ENCODE results near the gene ARAP2.

The ARAP2 gene

GRCh38 chr4:36242629-36243354 is 1.5 kb downstream of the ARAP2 start:
- H4K20me1 ChIP-seq (ENCODE audit: insufficient read depth, low read length) = no peaks in the 10 kb centered on the region
- H3K4me2 ChIP-seq (ENCODE audit: insufficient read depth, low read length) = peak overlapping the region; percentile 80
- H3K4me1 ChIP-seq (ENCODE audit: insufficient read depth, low read length) = peaks cover 32% of the 10 kb centered on the region
- no peaks in the 10 kb centered on the region for H3K27me3 ChIP-seq (ENCODE audit: insufficient read depth, low read length, poor library complexity)
- H3K4me3 ChIP-seq (ENCODE audit: low read depth in 1 of 2, low read length in 2 of 2) = peak overlapping the region; percentile 77 to 92
- ATAC-seq (ENCODE audit: insufficient read depth, low read depth) = no peak
- DNase-seq = no peak
- H3K79me2 ChIP-seq (ENCODE audit: insufficient read depth, low read length) = peaks cover 68% of the 10 kb centered on the region
- peaks cover 22% of the 10 kb centered on the region for H3K36me3 ChIP-seq (ENCODE audit: insufficient read depth, low read length)
- H3K9me3 ChIP-seq (ENCODE audit: insufficient read depth, low read length, severe bottlenecking) = no peaks in the 10 kb centered on the region
- H3K27ac ChIP-seq (ENCODE audit: low read length) = peak overlapping the region; percentile 95
- peak overlapping the region; percentile 43; the same call in 1 of the 2 replicates for H2AFZ ChIP-seq (ENCODE audit: low read depth, low read length)
- H3K9ac ChIP-seq (ENCODE audit: low read depth, low read length) = peak overlapping the region; percentile 96
- TF ChIP-seq CTCF (IDR thresholded peaks at IDR 0.05; ENCODE audit: borderline replicate concordance, extremely low read depth, low read length, poor library complexity, severe bottlenecking) (no peak), EZH2 (IDR thresholded peaks at IDR 0.05; ENCODE audit: borderline replicate concordance, low read depth, low read length, severe bottlenecking) (no peak)

- H3K4me3 ChIP-seq (ENCODE audit: low read depth in 1 of 2, low read length in 2 of 2) = peak overlapping the region; percentile 77 to 92; a peak in 3 of 4 replicates
- ATAC-seq (ENCODE audit: insufficient read depth, low read depth) (peak; percentile 68), DNase-seq (peak; percentile 34)
- H3K36me3 ChIP-seq (ENCODE audit: insufficient read depth, low read length) = peaks cover 29% of the 10 kb centered on the region
- H3K9ac ChIP-seq (ENCODE audit: low read depth, low read length) = peak overlapping the region; percentile 96
- peak overlapping the region; percentile 80 for H3K4me2 ChIP-seq (ENCODE audit: insufficient read depth, low read length)
- H3K79me2 ChIP-seq (ENCODE audit: insufficient read depth, low read length) = peaks cover 79% of the 10 kb centered on the region
- peak overlapping the region; percentile 43 for H2AFZ ChIP-seq (ENCODE audit: low read depth, low read length)
- peak overlapping the region; percentile 95 for H3K27ac ChIP-seq (ENCODE audit: low read length)
- H3K9me3 ChIP-seq (ENCODE audit: insufficient read depth, low read length, severe bottlenecking) = no peaks in the 10 kb centered on the region
- TF ChIP-seq EZH2 (IDR thresholded peaks at IDR 0.05; ENCODE audit: borderline replicate concordance, low read depth, low read length, severe bottlenecking) (no peak), CTCF (IDR thresholded peaks at IDR 0.05; ENCODE audit: borderline replicate concordance, extremely low read depth, low read length, poor library complexity, severe bottlenecking) (no peak)
- no peaks in the 10 kb centered on the region for H4K20me1 ChIP-seq (ENCODE audit: insufficient read depth, low read length)
- H3K27me3 ChIP-seq (ENCODE audit: insufficient read depth, low read length, poor library complexity) = no peaks in the 10 kb centered on the region
- H3K4me1 ChIP-seq (ENCODE audit: insufficient read depth, low read length) = peaks cover 32% of the 10 kb centered on the region
Measured at GRCh38 chr4:36241771-36242170, 2.5 kb downstream of the ARAP2 start.

GRCh38 chr4:36237366-36238313 is 6.7 kb downstream of the ARAP2 start:
- H3K4me1 ChIP-seq (ENCODE audit: insufficient read depth, low read length) = peaks cover 22% of the 10 kb centered on the region
- ATAC-seq (ENCODE audit: insufficient read depth, low read depth) (no peak), DNase-seq (no peak)
- H3K27ac ChIP-seq (ENCODE audit: low read length) = no peak overlapping the region
- H4K20me1 ChIP-seq (ENCODE audit: insufficient read depth, low read length) = peaks cover 18% of the 10 kb centered on the region; the same call in 1 of the 2 replicates
- H2AFZ ChIP-seq (ENCODE audit: low read depth, low read length) = no peak overlapping the region
- H3K4me2 ChIP-seq (ENCODE audit: insufficient read depth, low read length) = no peak overlapping the region
- no peaks in the 10 kb centered on the region for H3K9me3 ChIP-seq (ENCODE audit: insufficient read depth, low read length, severe bottlenecking)
- H3K79me2 ChIP-seq (ENCODE audit: insufficient read depth, low read length) = peaks cover 100% of the 10 kb centered on the region
- no peak for TF ChIP-seq CTCF (IDR thresholded peaks at IDR 0.05; ENCODE audit: borderline replicate concordance, extremely low read depth, low read length, poor library complexity, severe bottlenecking)
- no peak for TF ChIP-seq EZH2 (IDR thresholded peaks at IDR 0.05; ENCODE audit: borderline replicate concordance, low read depth, low read length, severe bottlenecking)
- H3K36me3 ChIP-seq (ENCODE audit: insufficient read depth, low read length) = peaks cover 45% of the 10 kb centered on the region
- no peak overlapping the region for H3K4me3 ChIP-seq (ENCODE audit: low read depth in 1 of 2, low read length in 2 of 2)
- no peaks in the 10 kb centered on the region for H3K27me3 ChIP-seq (ENCODE audit: insufficient read depth, low read length, poor library complexity)
- H3K9ac ChIP-seq (ENCODE audit: low read depth, low read length) = no peak overlapping the region

All from DND-41 (cell line).